ENCODE data around the gene HIVEP3. TPM values are rescaled to one million over a fixed set of nuclear protein-coding genes. Genes with fewer than 3 reads are reported as not detected.

The HIVEP3 gene
- total and polyA plus RNA-seq, 2 experiments from 2014 or later, result 0.57 to 5.9 TPM

DNA sequence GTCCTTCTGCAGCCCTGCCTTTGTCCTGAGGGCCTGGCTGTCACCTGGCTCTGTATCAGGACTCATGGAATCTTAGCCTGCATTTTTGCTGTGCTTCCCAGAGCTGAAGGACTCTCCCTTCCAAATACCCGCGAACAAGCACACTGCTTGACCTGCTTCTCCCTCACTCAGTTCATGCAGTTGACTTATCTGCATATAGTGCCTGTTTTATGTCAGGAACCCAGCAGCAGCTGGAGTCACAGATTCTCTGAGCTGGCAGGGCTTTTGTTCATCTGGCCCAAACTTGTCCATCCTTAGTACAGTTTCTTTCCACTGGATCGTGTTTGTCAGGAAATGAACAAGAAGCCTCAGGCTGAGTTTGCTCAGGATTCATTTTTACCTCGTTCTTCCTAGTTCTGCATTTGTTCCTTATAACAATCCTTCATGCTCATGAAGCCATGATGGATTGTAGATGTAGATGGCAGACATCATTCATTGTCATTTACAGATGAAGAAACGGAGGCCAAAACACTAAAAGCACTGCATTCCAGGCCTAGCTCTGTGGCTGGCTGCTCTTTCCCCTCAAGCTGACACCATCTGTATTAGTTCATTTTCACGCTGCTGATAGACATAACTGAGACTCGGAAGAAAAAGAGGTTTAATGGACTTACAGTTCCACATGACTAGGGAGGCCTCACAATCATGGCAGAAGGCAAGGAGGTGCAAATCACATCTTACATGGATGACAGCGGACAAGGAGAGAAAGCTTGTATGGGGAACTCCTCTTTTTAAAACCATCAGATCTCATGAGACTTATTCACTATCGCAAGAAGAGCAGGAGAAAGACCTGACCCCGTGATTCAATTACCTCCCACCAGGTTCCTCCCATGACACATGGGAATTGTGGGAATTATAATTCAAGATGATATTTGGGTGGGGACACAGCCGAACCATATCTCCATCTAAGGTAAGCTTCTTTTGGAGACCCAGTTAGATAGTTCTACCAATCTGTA lies 150.9 kb downstream of the HIVEP3 start:
- H3K9me2 ChIP-seq (replicated peaks; ENCODE audit: insufficient read depth), result no peaks in the 10 kb centered on the region
- no peaks in the 10 kb centered on the region for H3K36me3 ChIP-seq (replicated peaks; ENCODE audit: insufficient read depth, low read depth)
- no peaks in the 10 kb centered on the region for H4K20me1 ChIP-seq (ENCODE audit: insufficient read depth, poor library complexity, severe bottlenecking)
- H3K4me3 ChIP-seq, result no peak overlapping the region
- no peak for TF ChIP-seq EZH2 (IDR thresholded peaks at IDR 0.05; ENCODE audit: borderline replicate concordance)
- no peak for TF ChIP-seq EZH2phosphoT487 (IDR thresholded peaks at IDR 0.05; ENCODE audit: low read depth, severe bottlenecking, unreplicated experiment)
- TF ChIP-seq, protein P1, sequence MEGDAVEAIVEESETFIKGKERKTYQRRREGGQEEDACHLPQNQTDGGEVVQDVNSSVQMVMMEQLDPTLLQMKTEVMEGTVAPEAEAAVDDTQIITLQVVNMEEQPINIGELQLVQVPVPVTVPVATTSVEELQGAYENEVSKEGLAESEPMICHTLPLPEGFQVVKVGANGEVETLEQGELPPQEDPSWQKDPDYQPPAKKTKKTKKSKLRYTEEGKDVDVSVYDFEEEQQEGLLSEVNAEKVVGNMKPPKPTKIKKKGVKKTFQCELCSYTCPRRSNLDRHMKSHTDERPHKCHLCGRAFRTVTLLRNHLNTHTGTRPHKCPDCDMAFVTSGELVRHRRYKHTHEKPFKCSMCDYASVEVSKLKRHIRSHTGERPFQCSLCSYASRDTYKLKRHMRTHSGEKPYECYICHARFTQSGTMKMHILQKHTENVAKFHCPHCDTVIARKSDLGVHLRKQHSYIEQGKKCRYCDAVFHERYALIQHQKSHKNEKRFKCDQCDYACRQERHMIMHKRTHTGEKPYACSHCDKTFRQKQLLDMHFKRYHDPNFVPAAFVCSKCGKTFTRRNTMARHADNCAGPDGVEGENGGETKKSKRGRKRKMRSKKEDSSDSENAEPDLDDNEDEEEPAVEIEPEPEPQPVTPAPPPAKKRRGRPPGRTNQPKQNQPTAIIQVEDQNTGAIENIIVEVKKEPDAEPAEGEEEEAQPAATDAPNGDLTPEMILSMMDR (IDR thresholded peaks at IDR 0.05; ENCODE audit: poor library complexity), result no peak
- H3K4me1 ChIP-seq (ENCODE audit: insufficient read depth), result peaks cover 7% of the 10 kb centered on the region
- no peaks in the 10 kb centered on the region for H3K79me2 ChIP-seq
- no peaks in the 10 kb centered on the region for H3K9me3 ChIP-seq (ENCODE audit: low read depth)
- H3K4me2 ChIP-seq, result no peak overlapping the region
- no peaks in the 10 kb centered on the region for H3K27me3 ChIP-seq
- no peak for DNase-seq (ENCODE audit: low spot score)
- 69% methylated on average over 11 of the region's 11 CpGs for WGBS (ENCODE audit: low lambda C conversion rate, missing lambda C conversion rate)
- H3K27ac ChIP-seq, result no peak overlapping the region
- H2AFZ ChIP-seq, result no peak overlapping the region

DNA sequence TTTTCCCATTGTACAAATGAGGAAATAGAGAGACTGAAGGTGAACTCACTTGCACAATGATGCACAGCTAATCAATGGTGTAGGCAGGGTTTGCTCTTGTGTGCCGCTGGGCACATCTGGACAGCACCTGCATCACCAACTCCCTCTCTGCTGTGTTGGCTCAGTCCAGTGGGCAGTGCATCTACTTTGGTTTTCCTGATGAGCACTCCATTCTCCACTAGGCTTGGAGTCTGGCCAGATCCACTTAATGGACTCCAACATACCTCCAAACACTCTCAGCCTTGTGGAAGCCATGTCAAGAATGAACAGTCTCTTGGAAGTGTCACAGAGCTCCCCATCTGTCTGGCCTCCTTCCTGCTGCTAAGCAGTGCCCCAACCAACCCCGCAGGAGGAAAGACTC lies 152.2 kb downstream of the HIVEP3 start:
- Histone ChIP-seq H4K20me1 (ENCODE audit: insufficient read depth, poor library complexity, severe bottlenecking) (no peaks in the 10 kb centered on the region), H2AFZ (no peak overlapping the region), H3K36me3 (replicated peaks; ENCODE audit: insufficient read depth, low read depth) (no peaks in the 10 kb centered on the region), H3K4me2 (no peak overlapping the region), H3K4me1 (ENCODE audit: insufficient read depth) (peaks cover 7% of the 10 kb centered on the region), H3K27me3 (no peaks in the 10 kb centered on the region), H3K79me2 (no peaks in the 10 kb centered on the region), H3K9me2 (replicated peaks; ENCODE audit: insufficient read depth) (no peaks in the 10 kb centered on the region), H3K27ac (no peak overlapping the region), H3K4me3 (no peak overlapping the region), H3K9me3 (ENCODE audit: low read depth) (no peaks in the 10 kb centered on the region)
- 88% methylated on average over 2 of the region's 2 CpGs for WGBS (ENCODE audit: low lambda C conversion rate, missing lambda C conversion rate)
- no peak for DNase-seq (ENCODE audit: low spot score)
- no peak for TF ChIP-seq EZH2 (IDR thresholded peaks at IDR 0.05; ENCODE audit: borderline replicate concordance)
- TF ChIP-seq, protein P1 (IDR thresholded peaks at IDR 0.05; ENCODE audit: poor library complexity), result no peak
- TF ChIP-seq EZH2phosphoT487 (IDR thresholded peaks at IDR 0.05; ENCODE audit: low read depth, severe bottlenecking, unreplicated experiment), result no peak

DNA sequence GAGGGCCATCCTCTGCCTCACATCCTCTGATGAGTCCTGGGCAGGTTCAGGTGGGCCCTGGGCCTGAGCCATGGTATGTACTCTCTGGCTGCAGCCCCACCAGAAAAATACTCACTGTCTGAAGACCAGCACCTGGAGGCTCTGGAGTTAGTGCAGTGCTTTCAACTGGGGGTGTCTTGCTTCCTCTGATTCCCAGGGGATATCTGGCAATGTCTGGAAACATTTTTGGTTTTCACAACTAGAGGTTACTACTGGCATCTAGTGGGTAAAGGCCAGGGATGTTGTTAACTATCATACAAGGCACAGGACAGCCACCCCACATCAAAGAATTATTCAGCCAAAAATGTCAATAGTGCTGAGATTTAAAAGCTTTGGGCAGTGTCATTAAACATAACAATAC lies 152.7 kb downstream of the HIVEP3 start:
- no peaks in the 10 kb centered on the region for H3K79me2 ChIP-seq
- no peaks in the 10 kb centered on the region for H3K36me3 ChIP-seq (replicated peaks; ENCODE audit: insufficient read depth, low read depth)
- no peaks in the 10 kb centered on the region for H3K9me2 ChIP-seq (replicated peaks; ENCODE audit: insufficient read depth)
- no peak for TF ChIP-seq EZH2 (IDR thresholded peaks at IDR 0.05; ENCODE audit: borderline replicate concordance)
- no peak for TF ChIP-seq EZH2phosphoT487 (IDR thresholded peaks at IDR 0.05; ENCODE audit: low read depth, severe bottlenecking, unreplicated experiment)
- TF ChIP-seq, protein P1 (IDR thresholded peaks at IDR 0.05; ENCODE audit: poor library complexity), result no peak
- H3K4me2 ChIP-seq, result no peak overlapping the region
- H2AFZ ChIP-seq, result no peak overlapping the region
- peaks cover 7% of the 10 kb centered on the region for H3K4me1 ChIP-seq (ENCODE audit: insufficient read depth)
- H3K9me3 ChIP-seq (ENCODE audit: low read depth), result no peaks in the 10 kb centered on the region
- H3K27ac ChIP-seq, result no peak overlapping the region
- DNase-seq (ENCODE audit: low spot score), result no peak
- no peaks in the 10 kb centered on the region for H4K20me1 ChIP-seq (ENCODE audit: insufficient read depth, poor library complexity, severe bottlenecking)
- no peak overlapping the region for H3K4me3 ChIP-seq
- no peaks in the 10 kb centered on the region for H3K27me3 ChIP-seq
